HG03469 (cell line): ENCODE data around the gene CHTF8.
"Not testable (repeated sequence)": the region's sequence is repeated elsewhere in the genome, so short reads cannot be mapped to it uniquely, and the experiment has no call there.

Experiments
- ATAC-seq: cut with Tn5 transposase; IDR thresholded peaks from one replicate; pipeline ENCODE4 v1.9.1; 2021; ENCODE audit warnings: mild to moderate bottlenecking, moderate library complexity, moderate number of reproducible peaks; ENCODE audit not compliant: unreplicated experiment

The CHTF8 gene

GRCh38 chr16:69139464-69139863, 7.1 kb upstream of the CHTF8 start:
- not testable (repeated sequence) for ATAC-seq

- no peak for ATAC-seq
Observed at GRCh38 chr16:69138608-69139007, 6.2 kb upstream of the CHTF8 start.

GRCh38 chr16:69133373-69133954, 1.1 kb upstream of the CHTF8 start:
- ATAC-seq: peak; percentile 8

GRCh38 chr16:69131839-69132423, 457 bp downstream of the CHTF8 start:
- peak; percentile 10 for ATAC-seq

DNA sequence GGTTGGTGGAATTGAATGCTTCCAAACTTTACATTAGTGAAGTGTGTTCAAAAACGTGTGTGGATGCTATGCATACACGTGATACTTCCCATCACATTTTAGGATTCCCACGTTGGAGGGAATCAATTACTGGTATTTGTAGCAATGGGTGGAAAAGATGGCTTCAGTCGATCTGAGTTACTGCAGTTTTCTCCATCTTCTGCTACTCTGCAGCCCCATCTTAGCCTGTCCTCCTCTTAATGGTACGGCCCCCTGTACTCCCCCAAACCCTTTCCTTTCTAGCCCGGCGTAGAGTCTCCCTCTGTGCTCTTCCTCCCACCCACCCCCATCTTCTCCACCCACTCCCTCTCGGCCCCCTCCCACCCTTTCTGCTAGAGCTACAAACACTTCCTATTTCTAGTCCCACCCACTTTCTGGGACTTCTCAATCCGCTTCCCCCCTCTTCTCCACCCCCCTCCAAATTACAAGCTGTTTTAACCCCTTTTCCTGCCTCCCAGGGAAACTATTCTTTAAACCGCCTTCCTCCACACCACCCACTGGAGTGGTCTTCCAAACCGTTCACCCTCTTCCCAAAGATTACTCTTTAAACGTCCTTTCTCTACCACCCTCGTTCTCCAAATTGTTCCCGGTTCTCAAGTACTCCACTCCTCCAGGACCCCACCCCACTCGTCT, 1.1 kb downstream of the CHTF8 start:
- no peak for ATAC-seq

GRCh38 chr16:69130461-69130860, 1.9 kb downstream of the CHTF8 start:
- no peak for ATAC-seq

GRCh38 chr16:69127966-69128510, 4.3 kb downstream of the CHTF8 start:
- ATAC-seq: no peak

DNA sequence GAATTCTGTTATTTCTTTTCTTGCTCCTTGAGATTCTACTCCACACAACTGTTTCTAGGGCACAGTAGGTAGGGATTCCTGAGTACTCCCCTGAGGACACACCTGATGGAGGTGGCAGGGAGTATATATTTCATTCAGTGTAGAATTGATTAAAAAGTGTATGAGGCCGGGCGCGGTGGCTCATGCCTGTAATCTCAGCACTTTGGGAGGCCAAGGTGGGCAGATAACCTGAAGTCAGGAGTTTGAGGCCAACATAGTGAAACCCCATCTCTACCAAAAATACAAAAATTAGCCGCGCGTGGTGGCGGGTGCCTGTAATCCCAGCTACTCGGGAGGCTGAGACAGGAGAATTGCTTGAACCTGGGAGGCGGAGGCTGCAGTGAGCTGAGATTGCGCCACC, 5.6 kb downstream of the CHTF8 start:
- not testable (repeated sequence) for ATAC-seq

DNA sequence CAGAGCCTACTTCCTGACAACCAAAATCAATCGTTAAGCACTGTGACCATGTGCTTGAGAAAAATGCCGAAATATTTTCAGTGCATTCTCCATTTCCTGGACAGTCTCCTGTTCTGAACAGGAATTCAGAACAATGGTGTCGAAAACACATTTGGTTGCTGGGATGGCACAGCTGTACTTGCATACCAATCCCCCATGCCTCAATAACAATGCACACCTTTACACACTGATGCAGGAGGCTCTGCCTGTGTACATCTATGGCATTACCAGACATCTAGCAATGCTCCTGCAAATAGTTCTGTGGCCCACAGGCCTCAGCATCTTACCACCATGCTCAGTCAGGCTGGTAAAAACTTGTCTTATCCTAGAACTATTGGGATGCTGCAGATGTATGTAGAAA, 6.2 kb downstream of the CHTF8 start:
- no peak for ATAC-seq

DNA sequence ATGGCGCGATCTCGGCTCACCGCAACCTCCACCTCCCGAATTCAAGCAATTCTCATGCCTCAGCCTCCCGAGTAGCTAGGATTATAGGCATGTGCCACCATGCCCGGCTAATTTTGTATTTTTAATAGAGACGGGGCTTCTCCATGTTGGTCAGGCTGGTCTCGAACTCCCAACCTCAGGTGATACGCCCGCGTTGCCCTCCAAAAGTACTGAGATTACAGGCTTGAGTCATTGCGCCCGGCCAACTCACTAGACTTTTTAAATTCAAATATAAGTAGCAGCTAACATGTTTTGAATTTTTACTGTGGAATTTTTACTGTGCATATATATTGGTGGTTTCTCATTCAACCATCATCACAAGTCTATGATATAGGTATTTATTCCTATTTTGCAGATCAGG, 7.4 kb downstream of the CHTF8 start:
- ATAC-seq: not testable (repeated sequence)

DNA sequence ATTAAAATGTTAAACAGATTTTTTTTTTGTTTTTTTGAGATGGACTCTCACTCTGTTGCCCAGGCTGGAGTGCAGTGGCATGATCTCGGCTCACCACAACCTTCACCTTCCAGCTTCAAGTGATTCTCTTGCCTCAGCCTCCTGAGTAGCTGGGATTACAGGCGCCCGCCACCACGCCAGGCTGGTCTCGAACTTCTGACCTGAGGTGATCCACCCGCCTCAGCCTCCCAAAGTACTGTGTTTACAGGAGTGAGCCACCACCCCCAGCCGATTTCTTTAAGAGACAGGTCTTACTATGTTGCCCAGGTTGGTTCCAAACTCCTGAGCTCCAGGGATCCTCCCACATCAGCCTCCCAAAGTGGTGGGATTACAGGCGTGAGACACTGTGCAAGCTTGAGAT, 8.0 kb downstream of the CHTF8 start:
- not testable (repeated sequence) for ATAC-seq

DNA sequence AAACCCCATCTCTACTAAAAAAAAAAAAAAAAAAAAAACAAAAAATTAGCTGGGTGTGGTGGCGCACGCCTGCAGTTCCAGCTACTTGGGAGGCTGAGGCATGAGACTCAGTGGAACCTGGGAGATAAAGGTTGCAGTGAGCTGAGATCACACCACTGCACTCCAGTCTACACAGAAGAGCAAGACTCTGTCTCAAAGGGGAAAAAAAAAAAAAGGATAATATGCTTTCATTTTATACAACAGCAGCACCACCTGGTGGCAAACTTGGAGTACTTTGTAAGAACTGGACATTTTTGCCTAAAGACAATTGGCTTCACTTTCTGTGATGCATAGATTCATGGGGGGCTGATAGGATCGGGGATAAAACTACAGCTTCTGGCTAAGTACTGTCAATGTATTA, 8.5 kb downstream of the CHTF8 start:
- no peak for ATAC-seq

DNA sequence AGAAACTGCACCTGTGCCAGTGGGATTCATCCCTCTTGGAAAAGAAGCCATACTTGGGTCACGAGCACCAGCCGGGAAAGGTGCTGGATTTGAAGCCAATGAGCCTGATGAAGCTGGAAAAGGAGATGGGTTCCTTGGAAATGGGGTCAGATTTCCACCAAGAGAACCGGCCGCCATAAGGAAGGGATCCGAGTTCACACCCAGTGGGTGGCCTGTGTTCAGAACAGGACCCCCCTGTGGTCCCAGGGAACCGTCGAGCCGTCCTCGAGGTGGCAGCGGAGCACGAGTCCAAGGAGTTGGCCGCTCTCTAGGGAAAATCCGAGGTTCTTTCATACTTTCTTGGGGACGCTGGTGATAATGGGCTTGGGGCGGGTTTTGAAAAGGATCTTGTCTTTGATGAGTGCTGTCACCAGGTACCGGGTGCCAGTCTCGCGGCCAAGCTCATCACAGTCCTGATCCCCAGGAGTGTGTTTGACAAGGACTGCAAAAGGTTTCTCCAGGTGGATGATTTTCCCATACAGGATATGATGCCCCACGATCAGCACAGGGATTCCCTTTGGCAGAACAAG, 12.2 kb downstream of the CHTF8 start:
- ATAC-seq: no peak

GRCh38 chr16:69119536-69119935, 12.9 kb downstream of the CHTF8 start:
- ATAC-seq: no peak

- no peak for ATAC-seq
Observed at GRCh38 chr16:69118994-69119393, 13.4 kb downstream of the CHTF8 start.

GRCh38 chr16:69118468-69118867, 13.9 kb downstream of the CHTF8 start:
- no peak for ATAC-seq

DNA sequence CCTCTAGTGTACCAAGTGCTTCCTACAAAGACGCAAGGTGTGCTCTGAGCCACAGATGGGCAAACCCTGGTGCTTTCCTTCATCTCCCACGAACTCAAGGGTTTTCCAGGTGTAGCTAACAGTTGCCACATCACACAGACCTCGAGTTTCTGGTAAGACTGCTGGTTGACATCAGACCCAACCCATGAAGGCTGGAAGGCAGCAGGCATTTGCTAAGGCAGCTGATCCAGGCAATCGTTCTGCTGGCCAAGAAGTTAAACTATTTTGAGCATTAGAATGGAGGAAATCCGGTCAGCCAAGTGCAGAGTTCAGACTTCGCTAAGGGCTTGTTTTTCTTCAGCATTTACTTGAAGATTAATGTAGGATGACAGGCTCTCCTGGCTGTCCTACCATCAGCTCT, 15.5 kb downstream of the CHTF8 start:
- no peak for ATAC-seq

DNA sequence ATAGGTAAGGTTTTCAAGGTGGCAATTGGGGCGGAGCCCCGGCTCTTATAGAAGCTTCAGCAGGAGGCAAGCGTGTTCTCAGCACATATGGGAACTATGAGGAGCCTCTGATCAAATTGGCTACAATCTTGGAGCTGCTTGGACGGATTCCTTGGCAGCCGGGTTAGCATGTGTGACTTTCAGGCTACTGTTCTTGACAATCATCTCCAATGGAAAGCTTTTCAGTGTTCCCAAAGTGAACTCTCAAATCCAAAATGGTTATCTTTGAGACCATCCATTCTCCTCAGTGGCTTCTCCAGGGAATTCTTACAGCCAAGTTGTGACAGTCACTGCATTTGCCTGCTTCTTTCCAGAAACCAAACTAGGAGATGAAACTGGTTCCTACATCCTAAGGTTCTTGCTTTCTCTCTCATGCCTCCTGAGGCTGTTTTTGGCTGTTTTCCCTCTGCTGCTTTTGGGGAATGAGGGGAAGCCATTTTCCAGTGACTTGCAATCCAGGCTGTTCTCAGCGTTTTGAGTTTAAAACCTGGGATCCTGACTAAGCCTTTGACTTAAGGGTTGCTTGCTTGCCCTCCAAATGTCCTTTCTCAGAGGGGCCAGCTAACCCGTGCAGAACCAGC, 16.0 kb downstream of the CHTF8 start:
- ATAC-seq: no peak

DNA sequence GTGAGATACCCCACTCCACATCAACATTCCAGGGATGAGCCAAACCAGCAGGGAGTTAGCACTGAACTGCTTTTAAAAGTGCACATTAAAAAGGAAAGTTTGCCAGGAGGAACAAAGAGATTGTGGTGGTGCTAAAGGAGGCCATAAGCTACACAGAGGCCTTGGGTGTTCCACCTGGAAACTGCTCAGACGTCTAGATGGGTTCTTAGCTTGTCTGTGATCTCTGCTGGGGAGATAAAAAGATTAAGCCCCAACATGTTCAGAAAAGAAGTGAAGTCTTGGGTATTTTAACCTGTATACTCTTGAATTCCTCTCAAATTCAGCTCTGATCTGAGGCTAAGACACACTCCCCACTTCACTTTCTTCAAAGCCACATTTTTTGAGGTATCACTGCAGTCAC, 16.6 kb downstream of the CHTF8 start:
- ATAC-seq: no peak

DNA sequence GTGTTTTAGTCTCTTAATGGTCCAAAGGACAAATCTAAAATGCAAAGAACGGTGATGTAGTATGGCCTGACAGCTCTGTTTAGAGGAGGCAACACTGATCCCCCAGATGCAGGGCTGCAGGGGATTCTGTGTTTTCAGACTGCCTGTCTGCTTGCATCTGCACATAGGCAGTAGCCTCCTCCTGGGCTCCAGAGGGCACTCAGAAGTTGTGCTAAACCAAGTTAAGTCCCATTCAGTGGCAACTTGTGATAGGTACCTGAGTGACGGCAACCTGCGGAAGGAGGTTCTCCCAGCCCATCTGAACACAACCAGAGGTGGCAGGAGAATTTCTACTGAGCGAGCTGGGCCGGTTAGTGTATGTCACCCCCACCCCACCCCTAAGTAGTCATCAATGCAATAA, 17.0 kb downstream of the CHTF8 start:
- no peak for ATAC-seq

DNA sequence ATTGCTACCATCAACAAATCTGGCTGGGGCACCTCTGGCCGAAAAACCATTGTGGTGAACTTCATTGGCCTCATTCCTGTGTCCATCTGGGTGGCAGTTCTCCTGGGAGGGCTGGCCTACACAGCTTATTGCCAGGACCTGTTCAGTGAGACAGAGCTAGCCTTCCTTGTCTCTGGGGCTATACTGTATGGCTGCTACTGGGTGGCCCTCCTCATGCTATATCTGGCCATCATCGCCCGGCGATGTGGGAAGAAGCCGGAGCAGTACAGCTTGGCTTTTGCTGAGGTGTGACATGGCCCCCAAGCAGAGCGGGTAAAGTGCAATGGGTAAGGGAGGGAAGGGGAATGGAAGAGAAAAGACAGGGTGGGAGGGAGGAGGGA, 17.4 kb downstream of the CHTF8 start:
- ATAC-seq: no peak
